Brain microvascular endothelial cell (primary cell): ENCODE results near the gene SLC5A8.

ENCODE experiments used
- DNase-seq: peaks from one replicate; pipeline ENCODE4 v3.0.0-alpha.2; 2020
- H3K27ac ChIP-seq: fragments of 250-450 bp; sonication (Bioruptor Pico); 2 replicates; pipeline ENCODE4 v1.5.1; 2020; ENCODE audit warnings: mild to moderate bottlenecking, moderate library complexity
- H3K27me3 ChIP-seq: fragments of 250-450 bp; sonication (Bioruptor Pico); replicated peaks from 2 replicates; pipeline ENCODE4 v1.5.1; 2020; ENCODE audit warnings: mild to moderate bottlenecking
- H3K36me3 ChIP-seq: fragments of 250-450 bp; sonication (Bioruptor Pico); replicated peaks from 2 replicates; pipeline ENCODE4 v1.5.1; 2020; ENCODE audit warnings: mild to moderate bottlenecking
- H3K4me3 ChIP-seq: 2 replicates; pipeline ENCODE4 v1.5.1; 2011; ENCODE audit warnings: low read depth, mild to moderate bottlenecking, control low read depth, low read length, moderate library complexity
- in situ Hi-C: cut with HindIII; loops from 2 replicates; pipeline ENCODE4 v1.10.0; 2017; ENCODE audit warnings: low sequenced_read_pairs, low pct_ligation_motif_present
- TF ChIP-seq, protein P1 (sequence below): IDR thresholded peaks from 2 replicates; pipeline ENCODE4 v1.5.1; 2011; ENCODE audit warnings: low read depth, mild to moderate bottlenecking, moderate library complexity, low read length, control low read depth, inconsistent platforms; ENCODE audit errors: missing control alignments

Gene SLC5A8

DNA sequence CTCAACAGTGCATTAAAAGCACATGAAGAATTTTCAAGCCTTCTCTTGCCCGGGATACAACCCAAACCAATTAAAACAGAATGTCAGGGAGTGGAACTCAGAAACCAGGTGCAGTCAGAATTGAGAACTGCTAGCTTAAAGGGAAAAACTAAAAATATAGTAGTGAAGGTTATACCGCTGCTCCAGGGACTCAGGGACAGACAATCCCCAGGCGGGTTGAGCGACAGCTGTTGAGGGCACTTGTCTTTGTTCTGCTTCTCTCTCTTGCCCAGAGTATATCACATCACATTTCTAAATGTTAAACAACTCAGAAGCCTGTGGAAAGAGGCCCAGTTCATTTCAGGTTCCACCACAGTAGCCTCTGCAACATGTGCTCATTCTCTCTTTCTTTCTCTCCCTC, 93.1 kb downstream of the SLC5A8 start:
- Histone ChIP-seq H3K27ac (no peak overlapping the region), H3K4me3 (no peak overlapping the region), H3K36me3 (no peaks in the 10 kb centered on the region), H3K27me3 (no peaks in the 10 kb centered on the region)
- no peak for DNase-seq
- in situ Hi-C loops: no loop called here
- TF ChIP-seq, protein P1, sequence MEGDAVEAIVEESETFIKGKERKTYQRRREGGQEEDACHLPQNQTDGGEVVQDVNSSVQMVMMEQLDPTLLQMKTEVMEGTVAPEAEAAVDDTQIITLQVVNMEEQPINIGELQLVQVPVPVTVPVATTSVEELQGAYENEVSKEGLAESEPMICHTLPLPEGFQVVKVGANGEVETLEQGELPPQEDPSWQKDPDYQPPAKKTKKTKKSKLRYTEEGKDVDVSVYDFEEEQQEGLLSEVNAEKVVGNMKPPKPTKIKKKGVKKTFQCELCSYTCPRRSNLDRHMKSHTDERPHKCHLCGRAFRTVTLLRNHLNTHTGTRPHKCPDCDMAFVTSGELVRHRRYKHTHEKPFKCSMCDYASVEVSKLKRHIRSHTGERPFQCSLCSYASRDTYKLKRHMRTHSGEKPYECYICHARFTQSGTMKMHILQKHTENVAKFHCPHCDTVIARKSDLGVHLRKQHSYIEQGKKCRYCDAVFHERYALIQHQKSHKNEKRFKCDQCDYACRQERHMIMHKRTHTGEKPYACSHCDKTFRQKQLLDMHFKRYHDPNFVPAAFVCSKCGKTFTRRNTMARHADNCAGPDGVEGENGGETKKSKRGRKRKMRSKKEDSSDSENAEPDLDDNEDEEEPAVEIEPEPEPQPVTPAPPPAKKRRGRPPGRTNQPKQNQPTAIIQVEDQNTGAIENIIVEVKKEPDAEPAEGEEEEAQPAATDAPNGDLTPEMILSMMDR: no peak

DNA sequence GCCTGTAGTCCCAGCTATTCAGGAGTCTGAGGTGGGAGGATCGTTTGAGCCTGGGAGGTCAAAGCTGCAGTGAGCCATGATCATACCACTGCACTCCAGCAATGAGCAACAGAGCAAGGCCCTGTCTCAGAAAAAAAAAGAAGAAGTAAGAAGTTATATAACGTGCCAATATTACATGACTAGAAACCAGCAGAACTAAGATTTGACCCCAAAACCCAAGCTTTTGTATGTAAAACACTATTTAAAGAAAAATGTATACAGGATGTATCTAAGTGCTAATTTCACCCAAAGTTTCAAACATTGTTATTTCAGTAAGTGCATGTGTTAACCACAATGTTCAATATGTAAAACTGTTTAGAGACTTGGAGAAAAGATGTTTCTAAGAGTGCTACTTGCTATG, 94.7 kb downstream of the SLC5A8 start:
- Histone ChIP-seq H3K27ac (no peak overlapping the region), H3K4me3 (no peak overlapping the region), H3K27me3 (no peaks in the 10 kb centered on the region), H3K36me3 (no peaks in the 10 kb centered on the region)
- TF ChIP-seq, protein P1: no peak
- in situ Hi-C loops: no loop called here
- DNase-seq: no peak

DNA sequence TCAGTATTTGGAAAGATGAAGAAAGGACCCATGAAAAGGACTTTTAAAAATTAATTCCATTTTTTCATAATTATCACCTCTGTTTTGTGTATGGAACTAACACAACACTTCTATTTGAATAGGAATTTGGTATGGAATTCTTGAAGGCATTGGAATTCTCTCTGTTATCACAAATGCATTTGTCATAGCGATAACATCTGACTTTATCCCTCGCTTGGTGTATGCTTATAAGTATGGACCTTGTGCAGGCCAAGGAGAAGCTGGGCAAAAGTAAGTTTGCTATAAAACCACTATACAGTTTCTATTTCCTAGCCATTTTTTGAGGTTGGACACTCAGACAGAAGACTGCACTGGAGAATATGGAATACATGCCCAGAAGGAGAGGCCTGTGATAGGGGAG, 98.6 kb downstream of the SLC5A8 start:
- no peak for DNase-seq

DNA sequence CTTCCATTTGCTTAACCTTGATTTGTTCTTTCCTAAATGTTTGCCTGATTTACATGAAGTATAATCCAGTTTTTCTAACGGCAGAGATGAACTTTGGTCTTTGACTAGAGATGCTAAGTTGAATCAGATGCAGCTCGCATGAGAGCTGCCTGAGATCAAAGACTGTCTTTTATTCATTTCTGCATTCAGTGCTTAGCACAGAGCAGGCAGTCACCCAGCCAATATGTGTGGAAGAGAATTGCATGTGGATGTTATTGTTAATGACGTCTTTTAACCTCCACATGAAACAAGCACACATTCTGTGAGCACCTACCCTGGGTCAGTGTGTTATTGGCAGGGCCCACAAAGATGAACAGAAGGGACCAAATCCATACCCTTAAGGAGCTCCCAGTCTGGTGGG, 99.2 kb downstream of the SLC5A8 start:
- DNase-seq: no peak
- no peak overlapping the region for H3K4me3 ChIP-seq
- TF ChIP-seq, protein P1: no peak
- in situ Hi-C loops: no loop called here
- H3K27ac ChIP-seq: no peak overlapping the region
- H3K27me3 ChIP-seq: no peaks in the 10 kb centered on the region
- no peaks in the 10 kb centered on the region for H3K36me3 ChIP-seq

More for the DNA sequence above, 98.6 kb downstream of the SLC5A8 start:
- H3K27ac ChIP-seq: no peak overlapping the region
- no peak overlapping the region for H3K4me3 ChIP-seq
- TF ChIP-seq, protein P1: no peak
- in situ Hi-C loops: no loop called here
- H3K36me3 ChIP-seq: no peaks in the 10 kb centered on the region
- no peaks in the 10 kb centered on the region for H3K27me3 ChIP-seq

DNA sequence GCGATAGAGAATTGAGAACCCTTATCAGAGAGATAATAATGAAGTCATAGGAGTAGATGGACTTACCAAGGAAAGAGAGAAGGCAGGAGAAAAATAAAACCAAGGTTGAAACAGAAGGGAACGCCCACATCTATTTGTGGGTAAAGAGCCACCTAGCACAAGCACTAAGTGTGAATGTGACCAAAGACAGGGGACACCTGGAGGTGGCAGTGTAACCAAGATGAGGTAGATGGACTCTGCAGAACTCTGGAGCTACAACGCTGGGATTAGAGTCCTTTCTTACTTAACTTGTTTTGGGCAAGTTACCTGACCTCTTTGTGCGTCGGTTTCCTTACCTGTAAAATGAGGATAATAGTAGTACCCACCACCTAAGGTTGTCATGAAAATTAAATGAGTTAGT, 101.9 kb downstream of the SLC5A8 start:
- no peak for DNase-seq
- Histone ChIP-seq H3K4me3 (no peak overlapping the region), H3K27ac (no peak overlapping the region), H3K36me3 (no peaks in the 10 kb centered on the region), H3K27me3 (no peaks in the 10 kb centered on the region)
- in situ Hi-C loops: no loop called here
- TF ChIP-seq, protein P1: no peak

DNA sequence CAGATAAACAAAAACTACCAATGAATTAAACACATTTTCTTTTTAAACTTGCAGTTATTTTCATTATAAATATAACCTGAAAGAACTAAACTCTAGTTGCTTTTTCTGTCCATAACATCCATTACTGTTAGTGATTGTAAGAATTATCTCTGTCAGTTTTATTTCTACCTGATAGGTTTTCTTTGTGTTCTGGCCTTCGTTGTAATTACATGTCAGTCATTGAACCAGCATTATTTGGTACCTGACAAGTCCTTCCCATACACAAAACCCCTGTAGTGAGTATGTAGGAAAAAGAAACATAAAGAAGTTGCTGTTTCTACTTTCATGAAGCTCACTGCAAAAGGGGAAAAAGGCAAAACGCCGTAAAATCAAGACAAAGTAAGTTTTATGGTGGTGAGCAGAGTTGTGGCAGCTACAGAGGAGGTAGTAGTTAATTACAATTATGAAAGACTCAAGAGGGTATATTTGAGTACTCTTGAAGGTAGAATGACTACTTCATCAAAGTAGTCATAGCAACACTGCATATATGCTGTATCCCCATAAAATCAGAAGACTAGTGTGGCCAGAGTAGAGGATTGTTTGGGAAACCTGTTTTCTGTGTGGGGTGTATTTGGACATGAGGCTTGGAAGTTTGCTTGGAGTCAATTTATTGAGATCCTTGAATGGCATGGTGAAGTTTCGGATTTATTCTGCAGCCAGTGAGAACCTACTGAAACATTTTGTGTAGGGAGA, 102.8 kb downstream of the SLC5A8 start:
- no peaks in the 10 kb centered on the region for H3K36me3 ChIP-seq
- no peak for DNase-seq
- no peak overlapping the region for H3K27ac ChIP-seq
- H3K4me3 ChIP-seq: no peak overlapping the region
- TF ChIP-seq, protein P1: no peak
- no peaks in the 10 kb centered on the region for H3K27me3 ChIP-seq
- in situ Hi-C loops: no loop called here
